BE2C (cell line): ENCODE measurements around the gene FAM107B.
A peak's percentile ranks its signal among the peaks of the same experiment; 100 is the strongest.

Source experiments
- DNase-seq: peaks from one replicate; pipeline ENCODE4 v3.0.0-alpha.2; 2020
- H3K27me3 ChIP-seq: fragments of 250-450 bp; sonication (Bioruptor Pico); 2 replicates; pipeline ENCODE4 v1.5.1; 2020; ENCODE audit warnings: mild to moderate bottlenecking
- H3K36me3 ChIP-seq: fragments of 250-450 bp; sonication (Bioruptor Pico); 2 replicates; pipeline ENCODE4 v1.5.1; 2020; ENCODE audit warnings: mild to moderate bottlenecking
- H3K4me1 ChIP-seq: fragments of 250-450 bp; sonication (Bioruptor Pico); 2 replicates; pipeline ENCODE4 v1.5.1; 2020
- H3K4me3 ChIP-seq: 2 replicates; pipeline ENCODE4 v1.5.1; 2011; ENCODE audit warnings: low read depth, low read length
- H3K9me3 ChIP-seq: fragments of 250-450 bp; sonication (Bioruptor Pico); 2 replicates; pipeline ENCODE4 v1.5.1; 2020
- CTCF ChIP-seq: IDR thresholded peaks from 2 replicates; pipeline ENCODE4 v1.5.1; 2012; ENCODE audit warnings: mild to moderate bottlenecking, low read depth, low read length

FAM107B gene

GRCh38 chr10:14540611-14541010, 234.1 kb downstream of the FAM107B start:
- no peak for TF ChIP-seq CTCF
- no peaks in the 10 kb centered on the region; the same call in none of the 2 replicates for H3K36me3 ChIP-seq

GRCh38 chr10:14540062-14540461, 234.6 kb downstream of the FAM107B start:
- no peaks in the 10 kb centered on the region for H3K9me3 ChIP-seq
- H3K36me3 ChIP-seq = no peaks in the 10 kb centered on the region; the same call in none of the 2 replicates
- H3K4me1 ChIP-seq = peaks cover 3% of the 10 kb centered on the region
- no peak overlapping the region for H3K4me3 ChIP-seq
- TF ChIP-seq CTCF = no peak
- no peaks in the 10 kb centered on the region for H3K27me3 ChIP-seq
- DNase-seq = no peak

More at GRCh38 chr10:14540611-14541010, 234.1 kb downstream of the FAM107B start:
- Histone ChIP-seq H3K9me3 (no peaks in the 10 kb centered on the region), H3K4me1 (peaks cover 3% of the 10 kb centered on the region), H3K27me3 (no peaks in the 10 kb centered on the region), H3K4me3 (no peak overlapping the region)
- no peak for DNase-seq

- no peak for TF ChIP-seq CTCF
- DNase-seq = no peak
- Histone ChIP-seq H3K36me3 (no peaks in the 10 kb centered on the region; the same call in none of the 2 replicates), H3K9me3 (no peaks in the 10 kb centered on the region), H3K4me1 (peaks cover 3% of the 10 kb centered on the region; the same call in 1 of the 2 replicates), H3K4me3 (no peak overlapping the region), H3K27me3 (no peaks in the 10 kb centered on the region)
These were observed 235.5 kb downstream of the FAM107B start for GRCh38 chr10:14539176-14539575.

- H3K4me3 ChIP-seq = no peak overlapping the region
- no peaks in the 10 kb centered on the region for H3K9me3 ChIP-seq
- no peaks in the 10 kb centered on the region; the same call in none of the 2 replicates for H3K36me3 ChIP-seq
- peak; percentile 84 for TF ChIP-seq CTCF
- no peaks in the 10 kb centered on the region for H3K27me3 ChIP-seq
- peak; percentile 82 for DNase-seq
- H3K4me1 ChIP-seq = peaks cover 3% of the 10 kb centered on the region; the same call in 1 of the 2 replicates
These were observed 238.2 kb downstream of the FAM107B start for GRCh38 chr10:14536241-14537213.

GRCh38 chr10:14535457-14536130, 239.1 kb downstream of the FAM107B start:
- DNase-seq = no peak
- no peaks in the 10 kb centered on the region; the same call in none of the 2 replicates for H3K36me3 ChIP-seq
- no peaks in the 10 kb centered on the region for H3K27me3 ChIP-seq
- H3K9me3 ChIP-seq = no peaks in the 10 kb centered on the region
- H3K4me3 ChIP-seq = no peak overlapping the region
- no peak for TF ChIP-seq CTCF
- peaks cover 3% of the 10 kb centered on the region; the same call in 1 of the 2 replicates for H3K4me1 ChIP-seq
